ENCODE data around the gene ASTL.
A peak's percentile ranks its signal among the peaks of the same experiment; 100 is the strongest.
"Not testable (repeated sequence)": the region's sequence is repeated elsewhere in the genome, so short reads cannot be mapped to it uniquely, and the experiment has no call there.

ASTL gene

GRCh38 chr2:96089356-96090195 lies 48.7 kb downstream of the ASTL start:
- DNase-seq: no peak
- no peaks in the 10 kb centered on the region for H3K27me3 Mint-ChIP-seq

GRCh38 chr2:96088340-96089335 lies 49.7 kb downstream of the ASTL start:
- H3K27me3 Mint-ChIP-seq: no peaks in the 10 kb centered on the region
- H3K4me3 Mint-ChIP-seq: no peak overlapping the region
- H3K4me1 Mint-ChIP-seq (ENCODE audit: low read depth): peaks cover 4% of the 10 kb centered on the region
- no peak for DNase-seq
- no peak overlapping the region for H3K27ac Mint-ChIP-seq
- no peaks in the 10 kb centered on the region for H3K36me3 Mint-ChIP-seq (ENCODE audit: low read depth)
- H3K9me3 Mint-ChIP-seq: no peaks in the 10 kb centered on the region

More at GRCh38 chr2:96089356-96090195, 48.7 kb downstream of the ASTL start:
- no peak overlapping the region for H3K27ac Mint-ChIP-seq
- no peak overlapping the region for H3K4me3 Mint-ChIP-seq
- no peaks in the 10 kb centered on the region for H3K9me3 Mint-ChIP-seq
- no peaks in the 10 kb centered on the region for H3K36me3 Mint-ChIP-seq (ENCODE audit: low read depth)
- H3K4me1 Mint-ChIP-seq (ENCODE audit: low read depth): peaks cover 4% of the 10 kb centered on the region

DNA sequence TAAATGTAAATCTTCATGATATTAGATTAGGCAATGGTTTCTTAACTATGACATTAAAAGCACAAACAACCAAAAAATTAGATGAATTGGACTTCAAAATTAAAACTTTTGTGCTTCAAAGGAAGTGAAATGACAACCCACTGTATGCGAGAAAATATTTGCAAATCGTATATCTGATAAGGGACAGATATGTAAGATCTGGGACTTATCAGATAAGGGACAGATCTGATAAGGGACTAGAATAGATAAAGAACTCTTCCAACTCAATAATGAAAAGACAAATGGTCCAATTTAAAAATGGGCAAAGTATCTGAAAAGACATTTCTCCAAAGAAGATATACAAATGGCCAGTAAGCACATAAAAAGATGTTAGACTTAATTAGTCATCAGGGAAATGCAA lies 51.2 kb downstream of the ASTL start:
- H3K27ac Mint-ChIP-seq: no peak overlapping the region
- DNase-seq: no peak
- no peaks in the 10 kb centered on the region for H3K36me3 Mint-ChIP-seq (ENCODE audit: low read depth)
- no peaks in the 10 kb centered on the region for H3K27me3 Mint-ChIP-seq
- no peak overlapping the region for H3K4me3 Mint-ChIP-seq
- H3K9me3 Mint-ChIP-seq: no peaks in the 10 kb centered on the region
- H3K4me1 Mint-ChIP-seq (ENCODE audit: low read depth): peaks cover 4% of the 10 kb centered on the region

DNA sequence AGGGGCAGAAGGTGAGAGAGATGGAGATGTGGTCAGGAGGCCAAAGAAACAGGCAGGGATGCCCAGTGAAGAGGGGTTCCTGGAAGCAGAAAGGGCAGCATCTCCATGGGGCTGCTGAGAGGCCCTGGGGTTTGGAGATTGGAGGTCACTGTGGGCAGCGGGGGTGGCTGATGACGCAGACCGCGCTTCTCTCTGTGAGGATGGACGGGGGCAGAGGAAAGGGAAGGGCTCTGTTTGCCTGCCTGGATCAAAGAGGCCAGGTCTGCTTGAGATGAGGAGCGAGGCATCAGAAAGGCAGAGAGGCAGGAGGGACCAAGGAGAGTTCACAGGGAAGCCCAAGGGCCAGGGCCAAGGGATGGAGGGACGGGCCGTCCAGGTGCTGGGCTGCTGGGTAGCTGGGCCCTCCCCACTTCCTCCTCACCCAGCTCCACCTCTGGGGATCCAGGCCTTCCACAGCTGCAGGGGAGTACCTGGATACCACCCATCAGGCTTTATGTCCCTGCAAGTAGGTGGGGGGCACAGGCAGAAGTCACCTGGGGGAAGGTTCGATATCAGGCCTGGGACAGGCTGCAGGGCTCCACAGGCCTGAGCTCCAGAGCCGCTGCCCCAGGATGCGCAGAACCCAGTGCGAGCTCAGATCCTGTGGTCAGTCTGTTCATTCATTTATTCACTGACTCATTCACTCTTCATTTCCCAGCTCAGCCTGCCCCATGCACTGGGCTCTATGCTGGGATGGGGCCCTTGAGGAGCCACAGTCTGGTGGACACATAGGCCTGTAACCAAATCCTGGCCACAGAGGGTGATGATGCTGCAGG lies 52.6 kb downstream of the ASTL start:
- DNase-seq: peak; percentile 17
- Mint-ChIP-seq H3K27ac (no peak overlapping the region), H3K27me3 (no peaks in the 10 kb centered on the region), H3K4me1 (ENCODE audit: low read depth) (peaks cover 4% of the 10 kb centered on the region), H3K4me3 (no peak overlapping the region), H3K9me3 (no peaks in the 10 kb centered on the region), H3K36me3 (ENCODE audit: low read depth) (no peaks in the 10 kb centered on the region)

- H3K27me3 Mint-ChIP-seq; H3K4me3 Mint-ChIP-seq; H3K36me3 Mint-ChIP-seq (ENCODE audit: low read depth); DNase-seq; H3K9me3 Mint-ChIP-seq; H3K27ac Mint-ChIP-seq; H3K4me1 Mint-ChIP-seq (ENCODE audit: low read depth): not testable (repeated sequence)
These were observed 53.3 kb downstream of the ASTL start for GRCh38 chr2:96084858-96085518.

- no peaks in the 10 kb centered on the region for H3K9me3 Mint-ChIP-seq
- H3K36me3 Mint-ChIP-seq (ENCODE audit: low read depth): no peaks in the 10 kb centered on the region
- DNase-seq: peak; percentile 9
- H3K27me3 Mint-ChIP-seq: no peaks in the 10 kb centered on the region
- H3K4me1 Mint-ChIP-seq (ENCODE audit: low read depth): peaks cover 4% of the 10 kb centered on the region
- no peak overlapping the region for H3K27ac Mint-ChIP-seq
- no peak overlapping the region for H3K4me3 Mint-ChIP-seq
These were observed 54.1 kb downstream of the ASTL start for GRCh38 chr2:96083989-96084857.

DNA sequence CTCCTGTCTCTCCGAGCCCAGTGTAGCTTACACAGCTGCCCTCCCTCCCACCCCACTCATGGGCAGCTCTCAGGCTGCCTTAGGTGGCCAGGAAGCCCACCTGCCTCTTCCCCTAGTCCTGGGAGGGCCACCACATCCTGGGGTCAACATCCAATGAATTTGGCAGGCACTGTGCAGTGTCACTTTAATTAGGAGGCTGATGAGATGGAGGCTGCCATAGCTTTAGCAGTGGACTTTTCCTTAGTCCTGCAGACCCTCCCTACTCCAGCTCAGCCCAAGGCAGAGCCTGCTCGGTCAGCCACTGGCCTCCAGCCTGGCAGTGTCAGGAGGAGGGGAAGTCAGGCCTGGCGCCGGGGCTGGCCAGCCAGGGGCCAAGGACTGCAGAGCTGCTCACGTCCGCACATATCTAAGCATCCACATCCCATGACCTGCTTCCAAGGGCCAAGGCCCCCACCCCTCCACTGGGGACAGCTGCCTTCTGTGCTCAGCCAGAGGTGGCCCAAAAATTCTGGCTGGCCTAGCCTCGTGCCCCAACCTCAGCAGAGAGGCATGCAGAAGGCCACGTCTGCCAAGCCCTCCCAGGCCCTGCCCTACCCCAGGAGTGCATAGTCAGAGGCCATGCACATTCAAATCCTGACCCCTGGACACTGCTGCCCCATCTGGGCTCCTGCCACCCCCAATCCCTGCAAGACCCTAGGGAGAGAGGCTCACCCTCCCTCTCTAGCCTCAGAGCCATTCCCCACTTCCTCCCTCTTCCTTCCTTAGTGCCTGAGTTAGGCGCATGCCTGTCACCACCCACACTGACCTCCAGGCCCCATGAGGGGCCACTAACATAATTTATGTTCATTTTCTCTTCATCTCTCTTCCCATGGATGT lies 55.0 kb downstream of the ASTL start:
- peak; percentile 16 for DNase-seq
- H3K4me3 Mint-ChIP-seq: no peak overlapping the region
- H3K9me3 Mint-ChIP-seq: no peaks in the 10 kb centered on the region
- H3K27me3 Mint-ChIP-seq: no peaks in the 10 kb centered on the region
- no peaks in the 10 kb centered on the region for H3K36me3 Mint-ChIP-seq (ENCODE audit: low read depth)
- no peak overlapping the region for H3K27ac Mint-ChIP-seq
- peaks cover 4% of the 10 kb centered on the region for H3K4me1 Mint-ChIP-seq (ENCODE audit: low read depth)

- no peak overlapping the region for H3K4me3 Mint-ChIP-seq
- no peaks in the 10 kb centered on the region for H3K27me3 Mint-ChIP-seq
- H3K4me1 Mint-ChIP-seq (ENCODE audit: low read depth): peaks cover 4% of the 10 kb centered on the region
- H3K9me3 Mint-ChIP-seq: peaks cover 2% of the 10 kb centered on the region
- no peak overlapping the region for H3K27ac Mint-ChIP-seq
- no peaks in the 10 kb centered on the region for H3K36me3 Mint-ChIP-seq (ENCODE audit: low read depth)
- DNase-seq: no peak
These were observed 55.9 kb downstream of the ASTL start for GRCh38 chr2:96082211-96083063.

DNA sequence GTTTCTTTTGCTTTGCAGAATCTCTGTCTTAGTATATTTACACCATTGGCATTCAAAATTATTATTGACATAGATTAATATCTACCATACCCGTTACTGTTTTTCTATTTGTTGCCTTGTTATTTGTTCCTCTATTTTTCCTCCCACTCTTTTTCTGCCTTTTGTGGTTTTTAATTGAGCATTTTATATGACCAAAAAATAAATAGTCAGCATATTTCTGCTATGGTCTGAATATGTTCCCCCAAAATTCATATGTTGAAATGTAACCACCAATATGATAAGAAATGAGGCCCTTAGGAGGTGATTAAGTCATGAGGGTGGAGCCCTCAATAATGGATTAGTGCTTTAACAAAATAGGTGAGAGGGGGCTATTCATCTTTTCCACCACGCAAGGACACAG lies 57.3 kb downstream of the ASTL start:
- no peak for DNase-seq
- H3K4me3 Mint-ChIP-seq: no peak overlapping the region
- H3K27me3 Mint-ChIP-seq: no peaks in the 10 kb centered on the region
- H3K4me1 Mint-ChIP-seq (ENCODE audit: low read depth): no peaks in the 10 kb centered on the region
- H3K27ac Mint-ChIP-seq: no peak overlapping the region
- peaks cover 5% of the 10 kb centered on the region for H3K9me3 Mint-ChIP-seq
- H3K36me3 Mint-ChIP-seq (ENCODE audit: low read depth): no peaks in the 10 kb centered on the region

- H3K27me3 Mint-ChIP-seq: no peaks in the 10 kb centered on the region
- no peaks in the 10 kb centered on the region for H3K36me3 Mint-ChIP-seq (ENCODE audit: low read depth)
- H3K27ac Mint-ChIP-seq: no peak overlapping the region
- no peak for DNase-seq
- H3K4me1 Mint-ChIP-seq (ENCODE audit: low read depth): no peaks in the 10 kb centered on the region
- H3K4me3 Mint-ChIP-seq: no peak overlapping the region
- peaks cover 15% of the 10 kb centered on the region for H3K9me3 Mint-ChIP-seq
These were observed 63.0 kb downstream of the ASTL start for GRCh38 chr2:96075199-96075771.

GRCh38 chr2:96074156-96074555 lies 64.1 kb downstream of the ASTL start:
- Mint-ChIP-seq H3K27me3 (no peaks in the 10 kb centered on the region), H3K4me1 (ENCODE audit: low read depth) (no peaks in the 10 kb centered on the region), H3K4me3 (no peak overlapping the region), H3K27ac (no peak overlapping the region), H3K36me3 (ENCODE audit: low read depth) (no peaks in the 10 kb centered on the region), H3K9me3 (peaks cover 15% of the 10 kb centered on the region)
- DNase-seq: no peak
